K562 (cell line): ENCODE results near the gene TMC6. TPM values are rescaled to one million over a fixed set of nuclear protein-coding genes. Genes with fewer than 3 reads are reported as not detected.

ENCODE experiments used
- ETV6 ChIP-seq, 3 experiments: fragments of 150-350 bp in 1 of 3; sonication (generic) in 1 of 3; formaldehyde crosslinking in 1 of 3; IDR thresholded peaks; 2 replicates each; pipeline versions ENCODE4 v1.6.1 to v1.8.0; 2014 to 2022; ENCODE audit warnings: borderline replicate concordance in 2 of 3, low read depth in 2 of 3, antibody characterized with exemption in 1 of 3, low read length in 1 of 3, mild to moderate bottlenecking in 1 of 3, missing genetic modification reagents in 1 of 3
- EZH2 ChIP-seq: IDR thresholded peaks from 2 replicates; pipeline ENCODE4 v1.6.1; 2012; ENCODE audit warnings: low read depth, mild to moderate bottlenecking, inconsistent platforms, low read length, borderline replicate concordance
- MXD1 ChIP-seq: fragments of 250-450 bp; sonication (Bioruptor Pico); IDR thresholded peaks from 2 replicates; pipeline ENCODE4 v1.8.0; 2021; ENCODE audit warnings: borderline replicate concordance, mild to moderate bottlenecking, moderate library complexity; ENCODE audit not compliant: poor library complexity, severe bottlenecking
- MYC ChIP-seq, 2 experiments: fragments of 250-450 bp in 1 of 2; sonication (Bioruptor Pico) in 1 of 2; IDR thresholded peaks; 2 replicates each; pipeline versions ENCODE4 v1.5.1 to v1.6.1; 2012 to 2021; ENCODE audit warnings: low read depth in 2 of 2, borderline replicate concordance in 1 of 2, improper control_type of control experiment in 1 of 2, low read length in 1 of 2, mild to moderate bottlenecking in 1 of 2, moderate library complexity in 1 of 2
- NFE2 ChIP-seq: IDR thresholded peaks from 2 replicates; pipeline ENCODE4 v1.6.1; 2014; ENCODE audit warnings: antibody characterized with exemption, low read depth
- NFE2L1 ChIP-seq: fragments of 450-650 bp; IDR thresholded peaks from 2 replicates; pipeline ENCODE4 v1.6.1; 2016; ENCODE audit warnings: missing genetic modification characterization, low read depth, mild to moderate bottlenecking, missing compliant biosample characterization, moderate library complexity, borderline replicate concordance
- SRSF1 ChIP-seq: fragments of 200-400 bp; formaldehyde crosslinking; IDR thresholded peaks from 2 replicates; pipeline ENCODE4 v1.6.1; 2017; ENCODE audit warnings: mild to moderate bottlenecking, low read depth, low read length, moderate library complexity
- TRIM28 ChIP-seq: fragments of 450-650 bp; IDR thresholded peaks from 2 replicates; pipeline ENCODE4 v1.6.1; 2017
- polyA plus RNA-seq, 8 experiments: library from polyadenylated mRNA; depleted of rRNA in 4 of 8; stranded (reverse) in 5 of 8; unstranded in 3 of 8; fragments of >200 nt; fragmentation: Nextera tagmentation in 2 of 8; fragmentation: Illumina TruSeq in 1 of 8; extraction: Ambion mirVana in 2 of 8; extraction: Trizol in 1 of 8; gene quantifications; 2 replicates each; pipeline versions ENCODE4 v1.2.1 to v1.2.3, GENCODE V29; 2011 to 2014; ENCODE audit warnings: inconsistent platforms in 1 of 8, missing spikeins in 1 of 8
- total RNA-seq, 7 experiments: library from RNA; depleted of rRNA in 6 of 7; stranded (reverse); fragments of >200 nt in 6 of 7; fragmentation: Illumina TruSeq in 2 of 7; extraction: Trizol in 2 of 7; gene quantifications; 2 replicates each; pipeline versions ENCODE4 v1.2.1 to v1.2.3, GENCODE V29; 2011 to 2021; ENCODE audit warnings: low replicate concordance in 1 of 7
- TF ChIP-seq, protein P1 (sequence below): fragments of 200-800 bp; sonication (Bioruptor generic); IDR thresholded peaks from 2 replicates; pipeline ENCODE4 v1.6.1; 2017; ENCODE audit warnings: missing genetic modification characterization, missing compliant biosample characterization
- TF ChIP-seq, protein P2 (sequence below), 2 experiments: fragments of 450-650 bp in 1 of 2; sonication (generic) in 1 of 2; formaldehyde crosslinking in 1 of 2; IDR thresholded peaks; 2 replicates each; pipeline versions ENCODE4 v1.7.1 to v1.9.0; 2016 to 2022; ENCODE audit warnings: inconsistent platforms in 1 of 2, mild to moderate bottlenecking in 1 of 2, missing genetic modification reagents in 1 of 2

Gene TMC6
- total and polyA plus RNA-seq, 9 of the 15 experiments (the other 6 are each of a cell fraction or from before 2014, with no cell fraction given) = 4.1 to 351 (median 66.9) TPM

DNA sequence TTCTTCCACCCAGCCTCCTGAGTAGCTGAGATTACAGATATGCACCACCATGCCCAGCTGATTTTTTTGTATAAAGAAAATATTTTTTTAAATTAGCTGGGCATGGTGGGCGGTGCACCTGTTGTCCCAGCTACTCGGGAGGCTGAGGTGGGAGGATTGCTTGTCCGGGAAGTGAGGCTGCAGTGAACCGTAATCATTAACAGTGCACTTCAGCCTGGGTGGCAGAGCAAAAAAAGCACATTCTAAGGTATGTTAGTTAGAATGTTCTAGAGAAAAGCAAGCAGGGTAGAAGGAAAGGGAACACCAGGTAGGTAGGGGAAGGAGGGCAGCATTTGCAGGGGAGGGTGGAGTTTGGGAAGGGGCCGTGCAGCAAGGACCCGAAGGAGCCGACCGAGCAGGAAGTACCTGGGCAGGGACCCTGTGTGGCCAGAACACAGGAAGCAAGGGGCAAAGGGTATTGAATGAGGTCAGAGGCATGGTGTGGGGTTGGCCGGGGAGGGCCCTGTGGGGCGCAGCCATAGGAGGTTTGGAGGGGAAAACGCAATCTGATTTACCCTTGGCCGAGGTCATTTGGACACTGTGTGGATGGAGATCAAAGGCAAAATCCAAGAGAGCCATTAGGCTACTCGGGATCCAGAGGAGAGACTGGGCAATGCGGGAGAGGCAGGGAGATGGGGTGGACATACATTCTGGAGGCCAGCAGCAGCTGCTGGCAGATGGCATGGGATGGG lies 19.9 kb upstream of the TMC6 start (continued):
- TF ChIP-seq, protein P1, sequence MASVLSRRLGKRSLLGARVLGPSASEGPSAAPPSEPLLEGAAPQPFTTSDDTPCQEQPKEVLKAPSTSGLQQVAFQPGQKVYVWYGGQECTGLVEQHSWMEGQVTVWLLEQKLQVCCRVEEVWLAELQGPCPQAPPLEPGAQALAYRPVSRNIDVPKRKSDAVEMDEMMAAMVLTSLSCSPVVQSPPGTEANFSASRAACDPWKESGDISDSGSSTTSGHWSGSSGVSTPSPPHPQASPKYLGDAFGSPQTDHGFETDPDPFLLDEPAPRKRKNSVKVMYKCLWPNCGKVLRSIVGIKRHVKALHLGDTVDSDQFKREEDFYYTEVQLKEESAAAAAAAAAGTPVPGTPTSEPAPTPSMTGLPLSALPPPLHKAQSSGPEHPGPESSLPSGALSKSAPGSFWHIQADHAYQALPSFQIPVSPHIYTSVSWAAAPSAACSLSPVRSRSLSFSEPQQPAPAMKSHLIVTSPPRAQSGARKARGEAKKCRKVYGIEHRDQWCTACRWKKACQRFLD (CRISPR knock-in tag) = no peak
- no peak for TF ChIP-seq SRSF1
- no peak for TF ChIP-seq TRIM28
- TF ChIP-seq, protein P2, sequence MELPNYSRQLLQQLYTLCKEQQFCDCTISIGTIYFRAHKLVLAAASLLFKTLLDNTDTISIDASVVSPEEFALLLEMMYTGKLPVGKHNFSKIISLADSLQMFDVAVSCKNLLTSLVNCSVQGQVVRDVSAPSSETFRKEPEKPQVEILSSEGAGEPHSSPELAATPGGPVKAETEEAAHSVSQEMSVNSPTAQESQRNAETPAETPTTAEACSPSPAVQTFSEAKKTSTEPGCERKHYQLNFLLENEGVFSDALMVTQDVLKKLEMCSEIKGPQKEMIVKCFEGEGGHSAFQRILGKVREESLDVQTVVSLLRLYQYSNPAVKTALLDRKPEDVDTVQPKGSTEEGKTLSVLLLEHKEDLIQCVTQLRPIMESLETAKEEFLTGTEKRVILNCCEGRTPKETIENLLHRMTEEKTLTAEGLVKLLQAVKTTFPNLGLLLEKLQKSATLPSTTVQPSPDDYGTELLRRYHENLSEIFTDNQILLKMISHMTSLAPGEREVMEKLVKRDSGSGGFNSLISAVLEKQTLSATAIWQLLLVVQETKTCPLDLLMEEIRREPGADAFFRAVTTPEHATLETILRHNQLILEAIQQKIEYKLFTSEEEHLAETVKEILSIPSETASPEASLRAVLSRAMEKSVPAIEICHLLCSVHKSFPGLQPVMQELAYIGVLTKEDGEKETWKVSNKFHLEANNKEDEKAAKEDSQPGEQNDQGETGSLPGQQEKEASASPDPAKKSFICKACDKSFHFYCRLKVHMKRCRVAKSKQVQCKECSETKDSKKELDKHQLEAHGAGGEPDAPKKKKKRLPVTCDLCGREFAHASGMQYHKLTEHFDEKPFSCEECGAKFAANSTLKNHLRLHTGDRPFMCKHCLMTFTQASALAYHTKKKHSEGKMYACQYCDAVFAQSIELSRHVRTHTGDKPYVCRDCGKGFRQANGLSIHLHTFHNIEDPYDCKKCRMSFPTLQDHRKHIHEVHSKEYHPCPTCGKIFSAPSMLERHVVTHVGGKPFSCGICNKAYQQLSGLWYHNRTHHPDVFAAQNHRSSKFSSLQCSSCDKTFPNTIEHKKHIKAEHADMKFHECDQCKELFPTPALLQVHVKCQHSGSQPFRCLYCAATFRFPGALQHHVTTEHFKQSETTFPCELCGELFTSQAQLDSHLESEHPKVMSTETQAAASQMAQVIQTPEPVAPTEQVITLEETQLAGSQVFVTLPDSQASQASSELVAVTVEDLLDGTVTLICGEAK (IDR thresholded peaks at IDR 0.05) = no peak
- TF ChIP-seq, protein P2 (CRISPR knock-in tag; IDR thresholded peaks at IDR 0.05) = no peak
- TF ChIP-seq EZH2 = no peak
- TF ChIP-seq ETV6 (IDR thresholded peaks at IDR 0.05; ENCODE audit: borderline replicate concordance in 1 of 2, low read depth in 2 of 2, low read length in 1 of 2) = no peak
- TF ChIP-seq ETV6 (CRISPR knock-in tag; IDR thresholded peaks at IDR 0.05; ENCODE audit: borderline replicate concordance) = no peak
- no peak for TF ChIP-seq MYC (IDR thresholded peaks at IDR 0.05; ENCODE audit: low read depth, low read length)
- TF ChIP-seq MYC (CRISPR knock-in tag; IDR thresholded peaks at IDR 0.05; ENCODE audit: borderline replicate concordance, low read depth) = no peak
- TF ChIP-seq NFE2L1 = no peak
- TF ChIP-seq MXD1 (CRISPR knock-in tag) = no peak
- no peak for TF ChIP-seq NFE2
- TF ChIP-seq, all 486 proteins: peak for 0
